NCI-H2081 treated with DMSO at 0.1 percent for 48 hours (cell line): Measurements from ENCODE around the gene SLC37A4.
"Not testable (repeated sequence)": the region's sequence is repeated elsewhere in the genome, so short reads cannot be mapped to it uniquely, and the experiment has no call there.

ENCODE experiments used
- DNase-seq: peaks from one replicate; lab custom pipeline; 2025; lab: John Stamatoyannopoulos, UW

The SLC37A4 gene

DNA sequence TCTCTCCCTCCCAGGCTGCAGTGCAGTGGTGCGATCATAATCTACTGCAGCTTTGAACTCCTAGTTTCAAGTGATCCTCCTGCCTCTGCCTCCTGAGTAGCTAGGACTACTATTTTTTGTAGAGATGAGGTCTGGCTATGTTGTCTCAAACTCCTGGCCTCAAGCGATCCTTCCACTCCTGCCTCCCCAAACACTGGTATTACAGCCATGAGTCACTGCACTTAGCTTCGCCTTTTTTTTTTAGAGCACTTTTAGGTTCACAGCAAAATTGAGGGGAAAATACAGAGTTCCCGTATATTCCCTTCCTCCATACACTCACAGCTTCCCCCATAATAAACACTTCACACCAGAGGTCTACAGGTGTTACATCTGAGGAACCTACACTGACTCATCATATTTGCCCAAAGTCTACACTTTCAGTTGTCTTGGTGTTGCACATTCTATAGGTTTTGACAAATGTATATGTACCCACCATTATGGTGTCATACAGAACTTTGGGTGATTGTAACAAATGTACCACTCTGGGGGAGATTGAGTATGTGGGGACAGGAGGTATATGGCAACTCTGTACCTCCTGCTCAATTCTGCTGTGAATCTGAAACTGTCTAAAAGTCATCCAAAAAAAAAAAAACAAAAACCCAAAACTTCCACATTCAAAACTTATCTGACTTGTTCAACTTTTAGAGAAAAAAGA is 11.3 kb upstream of the SLC37A4 start:
- no peak for DNase-seq

DNA sequence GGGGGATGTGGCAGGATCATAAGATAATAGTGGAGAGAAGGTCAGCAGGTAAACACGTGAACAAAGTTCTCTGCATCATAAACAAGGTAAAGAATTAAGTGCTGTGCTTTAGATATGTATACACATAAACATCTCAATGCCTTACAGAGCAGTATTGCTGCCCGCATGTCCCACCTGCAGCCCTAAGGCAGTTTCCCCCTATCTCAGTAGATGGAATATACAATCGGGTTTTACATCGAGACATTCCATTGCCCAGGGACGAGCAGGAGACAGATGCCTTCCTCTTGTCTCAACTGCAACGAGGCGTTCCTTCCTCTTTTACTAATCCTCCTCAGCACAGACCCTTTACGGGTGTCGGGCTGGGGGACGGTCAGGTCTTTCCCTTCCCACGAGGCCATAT is 8.8 kb upstream of the SLC37A4 start:
- DNase-seq, result not testable (repeated sequence)

DNA sequence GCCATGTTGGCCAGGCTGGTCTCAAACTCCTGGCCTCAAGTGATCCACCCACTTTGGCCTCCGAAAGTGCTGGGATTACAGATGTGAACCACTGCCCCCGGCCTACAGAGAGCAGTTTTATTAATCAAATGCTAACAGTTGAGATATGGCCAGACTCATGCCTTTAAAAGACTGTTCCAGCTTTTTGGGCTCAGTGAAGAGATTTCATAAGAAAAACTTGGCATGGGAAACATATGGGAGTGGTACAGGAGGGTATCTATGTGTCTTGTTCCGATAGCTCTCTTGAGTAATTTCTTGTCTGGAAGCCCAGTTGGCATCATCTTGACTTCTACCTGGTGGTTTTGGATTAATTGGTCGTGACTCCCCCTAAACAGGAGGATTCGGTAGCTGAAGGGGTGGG is 8.2 kb upstream of the SLC37A4 start:
- no peak for DNase-seq

DNA sequence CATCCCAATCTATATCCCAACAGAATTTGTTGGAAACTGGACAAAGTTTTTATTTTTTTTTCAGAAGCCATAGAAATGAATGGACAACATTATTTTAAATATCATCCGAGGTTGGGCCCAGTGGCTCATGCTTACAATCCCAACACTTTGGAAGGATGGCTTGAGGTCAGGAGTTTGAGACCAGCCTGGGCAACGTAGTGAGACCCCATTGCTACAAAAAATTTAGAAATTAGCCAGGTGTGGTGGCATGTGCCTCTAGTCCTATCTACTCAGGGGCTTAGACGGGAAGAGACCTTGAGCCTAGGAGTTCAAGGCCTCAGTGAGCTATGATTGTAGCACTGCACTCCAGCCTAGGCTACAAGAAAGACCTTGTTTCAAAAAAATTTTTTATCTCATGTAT is 4.1 kb upstream of the SLC37A4 start:
- no peak for DNase-seq

DNA sequence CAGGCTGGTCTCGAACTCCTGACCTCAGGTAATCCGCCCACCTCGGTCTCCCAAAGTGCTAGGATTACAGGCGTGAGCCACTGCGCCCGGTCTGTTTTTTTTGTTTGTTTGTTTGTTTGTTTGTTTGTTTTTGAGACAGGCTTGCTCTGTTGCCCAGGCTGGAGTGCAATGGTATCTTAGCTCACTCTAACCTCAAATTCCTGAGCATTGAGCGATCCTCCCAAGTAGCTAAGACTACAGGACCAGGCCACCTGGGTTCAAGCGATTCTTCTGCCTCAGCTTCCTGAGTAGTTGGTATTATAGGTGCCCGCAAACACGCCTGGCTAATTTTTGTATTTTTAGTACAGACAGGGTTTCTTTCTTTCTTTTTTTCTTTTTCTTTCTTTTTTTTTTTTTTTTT is 2.7 kb upstream of the SLC37A4 start:
- DNase-seq, result not testable (repeated sequence)

DNA sequence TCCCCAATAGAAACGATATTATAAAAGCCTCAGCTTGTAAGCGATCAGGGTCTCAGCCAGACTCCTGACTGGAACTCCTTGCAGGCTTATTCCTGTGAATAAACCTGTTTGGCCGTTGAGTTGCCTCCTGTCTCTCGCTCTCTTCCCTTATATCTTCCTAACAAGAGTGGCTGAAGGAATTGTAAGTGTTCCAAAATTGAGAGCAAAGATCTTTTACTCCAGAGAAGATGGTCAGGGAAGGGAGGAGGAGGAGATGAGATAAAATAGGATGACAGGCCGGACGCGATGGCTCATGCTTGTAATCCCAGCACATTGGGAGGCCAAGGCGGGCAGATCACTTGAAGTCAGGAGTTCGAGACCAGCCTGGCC is 1.2 kb upstream of the SLC37A4 start:
- no peak for DNase-seq

DNA sequence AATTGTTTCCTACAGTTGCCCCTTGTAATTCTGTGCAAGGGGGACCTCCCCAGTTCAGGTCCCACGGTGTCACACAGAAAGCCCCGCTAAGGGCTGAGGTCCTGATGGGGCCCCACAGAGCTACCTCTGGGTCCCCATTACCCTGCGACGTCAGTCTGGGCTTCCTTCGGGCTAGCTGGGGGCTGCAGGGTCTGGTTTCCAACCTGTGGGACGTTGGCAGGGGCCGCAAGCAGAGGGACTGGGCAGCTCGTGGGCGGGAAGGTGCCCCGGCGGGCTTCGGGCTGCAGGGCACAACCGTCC is 698 bp downstream of the SLC37A4 start:
- DNase-seq, result no peak

DNA sequence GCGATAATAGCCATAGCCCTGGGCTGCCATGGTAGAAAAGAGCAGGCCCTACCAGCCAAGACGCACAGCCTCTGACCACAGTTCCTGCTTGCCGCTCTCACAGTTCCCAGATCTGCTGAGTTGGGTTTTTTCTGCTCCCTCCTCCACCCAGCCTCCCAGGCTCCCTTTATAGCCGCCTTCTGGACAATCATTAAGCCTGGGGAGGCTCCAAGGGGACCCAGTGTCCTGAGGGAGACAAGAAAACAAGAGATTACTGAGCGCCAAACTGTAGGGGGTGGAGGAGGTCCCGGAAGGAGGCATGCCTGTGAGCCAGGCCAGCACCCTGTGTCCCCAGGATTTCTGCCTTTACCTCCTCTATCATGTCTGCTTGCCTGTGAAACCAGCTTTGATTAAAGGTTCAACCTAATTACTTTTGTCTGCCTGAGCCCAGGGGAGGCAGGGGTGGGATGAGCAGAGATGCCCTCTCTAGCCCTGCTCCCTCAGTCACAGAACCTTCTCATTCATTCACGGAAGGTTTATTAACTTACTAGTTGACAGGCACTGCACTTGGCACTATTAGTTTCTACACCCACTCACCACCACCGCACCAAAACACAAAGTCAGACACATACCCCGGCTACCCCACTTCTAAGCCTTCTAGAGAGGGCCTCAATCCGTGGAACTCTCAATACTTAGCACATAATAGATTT is 1.2 kb downstream of the SLC37A4 start:
- DNase-seq, result no peak

DNA sequence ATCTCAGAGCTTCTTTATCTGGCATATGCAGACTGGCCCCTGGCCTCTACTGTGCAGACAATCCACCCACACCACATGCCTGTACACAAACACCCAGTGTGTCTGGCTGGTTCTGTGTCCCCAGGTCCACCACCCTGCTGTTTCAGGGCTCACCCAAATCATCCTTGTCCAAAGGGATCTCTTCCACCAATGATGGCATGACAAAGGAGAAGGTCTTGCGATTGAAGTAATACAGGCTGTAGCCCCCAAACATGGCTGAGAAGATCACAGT is 1.7 kb downstream of the SLC37A4 start:
- no peak for DNase-seq

DNA sequence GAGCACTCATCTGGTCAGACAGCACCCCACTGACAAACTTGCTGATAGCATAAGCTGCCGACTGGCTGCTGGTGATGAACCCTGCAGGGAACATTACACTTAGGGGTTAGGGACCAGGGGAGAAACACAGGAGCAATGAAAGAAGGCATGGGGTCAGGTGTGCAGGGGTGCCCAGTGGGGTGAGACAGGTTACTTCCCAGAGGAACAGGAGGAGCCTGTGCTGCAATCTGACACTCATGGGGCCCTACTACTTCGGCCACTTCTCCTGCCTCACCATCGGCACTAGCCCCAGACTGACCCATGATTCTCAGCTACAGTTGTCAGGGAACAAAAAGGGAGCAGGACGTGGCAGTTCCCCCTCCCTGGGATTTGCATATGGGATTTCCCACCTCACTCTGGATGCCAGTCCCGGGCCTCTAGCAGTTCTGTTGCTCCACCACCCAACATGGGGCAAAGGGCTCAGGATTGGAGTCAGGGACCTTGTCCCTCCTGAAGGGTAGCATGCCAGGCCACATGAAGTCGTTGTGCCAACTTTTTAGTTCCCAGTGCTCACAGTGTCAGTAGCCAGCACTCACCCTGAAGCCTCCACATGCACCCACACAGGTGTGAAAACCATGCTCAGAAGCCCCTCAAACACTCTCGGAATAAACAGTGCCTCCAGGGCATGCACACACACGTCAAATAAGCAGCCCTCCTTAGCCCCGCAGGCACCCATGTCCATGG is 2.2 kb downstream of the SLC37A4 start:
- DNase-seq, result no peak

DNA sequence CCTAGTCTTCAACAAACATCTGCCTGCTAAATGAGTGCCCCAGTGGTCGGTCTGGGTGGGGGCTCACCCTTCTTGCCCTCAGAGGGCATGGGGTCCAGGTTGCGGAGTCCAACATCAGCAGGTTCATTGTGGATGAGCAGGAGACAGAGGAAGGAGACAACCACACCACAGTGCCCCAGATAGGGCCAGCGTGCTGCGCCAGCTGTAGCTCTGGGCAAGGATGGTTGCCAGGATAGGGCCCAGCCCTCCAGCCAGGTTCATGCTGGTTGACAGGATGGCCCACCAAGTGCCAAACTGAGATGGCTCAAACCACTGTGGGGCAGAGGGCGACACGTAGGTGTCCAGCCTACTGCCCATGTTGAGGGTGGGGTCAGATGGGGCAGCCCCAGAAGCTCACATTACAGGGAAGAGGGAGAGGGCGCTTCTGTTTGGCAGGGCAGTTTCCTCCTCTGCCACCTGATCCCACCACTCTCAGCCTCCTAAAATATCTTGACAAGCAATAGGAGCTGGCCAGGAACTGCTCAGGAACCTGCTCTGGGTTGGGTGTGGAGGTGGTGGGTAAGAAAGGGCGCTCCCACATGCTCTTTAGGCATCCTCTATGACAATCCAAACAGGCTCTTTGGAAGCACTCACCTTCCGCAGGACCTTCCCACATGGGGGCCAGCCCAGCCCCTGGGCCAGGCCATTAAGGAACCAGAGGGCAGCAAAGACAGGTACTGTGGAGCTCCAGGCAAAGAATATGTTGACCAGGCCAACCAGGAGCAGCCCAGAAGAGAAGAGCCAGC is 2.9 kb downstream of the SLC37A4 start:
- DNase-seq, result no peak

DNA sequence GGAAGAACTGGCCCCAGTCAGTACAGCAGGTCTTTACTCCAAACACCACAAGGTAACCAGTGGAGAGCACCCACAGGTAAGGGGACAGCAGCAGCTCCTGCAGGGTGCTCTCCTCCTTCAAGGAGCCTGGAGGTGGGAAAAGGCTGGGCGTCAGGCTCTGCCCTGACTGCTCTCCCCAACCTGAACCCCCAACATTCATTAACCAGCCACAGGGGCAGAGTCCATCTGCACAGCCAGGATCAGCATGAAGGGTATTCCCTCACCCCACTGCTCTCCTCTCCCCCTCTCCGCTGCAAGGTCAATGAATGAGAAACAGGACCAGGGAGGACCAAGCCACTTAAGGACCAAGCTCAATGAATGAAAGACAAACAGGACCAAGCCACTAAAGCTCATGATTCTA is 3.7 kb downstream of the SLC37A4 start:
- DNase-seq, result no peak

DNA sequence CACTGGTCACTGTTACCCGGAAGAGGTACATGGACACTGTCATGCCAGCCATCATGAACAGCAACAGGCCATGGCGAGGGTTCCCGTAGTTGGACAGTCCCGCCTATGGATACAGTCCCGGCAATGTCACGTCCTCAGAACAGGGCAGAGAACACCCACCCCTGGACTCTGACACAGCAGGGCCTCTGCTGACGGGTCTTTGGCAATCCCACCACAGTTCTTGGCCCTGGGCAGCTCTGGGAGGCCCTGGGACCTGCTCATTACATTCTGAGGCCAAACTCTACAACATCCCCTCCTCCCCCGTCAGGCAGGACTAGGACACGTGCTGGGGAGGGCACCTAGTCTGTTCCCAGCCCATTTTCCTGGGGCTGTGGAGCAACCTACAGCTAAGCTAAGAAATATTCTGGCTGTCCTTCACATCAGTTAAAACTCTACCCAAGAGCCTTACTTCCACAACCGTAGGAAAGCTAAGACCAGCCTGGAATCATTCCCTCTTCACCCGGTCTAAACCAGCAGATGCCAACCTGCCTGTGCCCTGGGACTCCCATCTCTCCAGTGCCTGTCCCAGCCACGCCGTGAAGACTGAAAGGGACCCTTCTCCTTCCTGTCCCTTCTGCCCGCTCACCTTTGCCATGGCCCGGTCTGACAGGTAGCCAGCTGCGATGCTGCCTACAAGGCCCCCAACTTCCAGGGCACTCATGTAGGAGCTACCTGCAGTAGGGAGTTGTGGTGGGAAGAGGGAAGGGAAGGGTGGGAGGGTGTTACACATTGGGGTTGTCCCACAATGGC is 4.5 kb downstream of the SLC37A4 start:
- no peak for DNase-seq

DNA sequence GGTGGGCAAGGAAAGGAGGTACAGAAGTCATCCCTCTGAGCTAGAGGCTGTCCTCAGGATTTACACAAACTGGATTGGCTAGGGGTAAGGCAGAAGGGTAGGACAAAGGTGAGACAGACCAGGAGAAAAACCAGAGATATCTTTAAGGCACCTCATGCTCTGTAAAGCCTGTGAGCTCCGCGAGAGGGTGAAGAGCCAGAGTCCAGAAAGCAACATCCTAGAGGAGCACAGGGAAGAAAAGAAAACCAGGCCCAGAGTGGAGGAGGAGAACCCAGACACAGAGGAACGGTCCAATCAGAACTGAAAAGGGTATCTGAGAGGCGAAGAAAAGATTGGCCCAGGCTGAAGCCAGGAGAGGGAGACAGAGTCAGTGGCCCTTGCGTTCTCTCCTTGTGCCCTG is 5.1 kb downstream of the SLC37A4 start:
- no peak for DNase-seq

DNA sequence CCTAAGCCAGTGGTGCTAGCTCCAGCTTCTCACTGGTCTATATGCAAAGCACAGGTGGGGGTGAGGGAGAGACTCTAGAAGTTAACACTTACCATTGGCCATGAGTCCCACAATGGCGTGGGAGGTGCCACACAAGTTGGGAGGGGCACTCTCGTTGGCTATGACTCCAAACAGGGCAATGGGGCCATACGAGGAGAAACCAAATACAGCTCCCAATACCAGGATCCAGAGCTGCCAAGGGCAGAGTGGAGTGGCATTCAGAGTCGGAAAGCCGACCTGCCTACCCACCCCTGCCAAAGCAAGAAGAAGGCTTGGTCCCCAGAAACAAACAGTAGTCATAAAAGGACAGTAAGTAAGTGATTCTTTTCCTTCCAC is 5.6 kb downstream of the SLC37A4 start:
- DNase-seq, result no peak

DNA sequence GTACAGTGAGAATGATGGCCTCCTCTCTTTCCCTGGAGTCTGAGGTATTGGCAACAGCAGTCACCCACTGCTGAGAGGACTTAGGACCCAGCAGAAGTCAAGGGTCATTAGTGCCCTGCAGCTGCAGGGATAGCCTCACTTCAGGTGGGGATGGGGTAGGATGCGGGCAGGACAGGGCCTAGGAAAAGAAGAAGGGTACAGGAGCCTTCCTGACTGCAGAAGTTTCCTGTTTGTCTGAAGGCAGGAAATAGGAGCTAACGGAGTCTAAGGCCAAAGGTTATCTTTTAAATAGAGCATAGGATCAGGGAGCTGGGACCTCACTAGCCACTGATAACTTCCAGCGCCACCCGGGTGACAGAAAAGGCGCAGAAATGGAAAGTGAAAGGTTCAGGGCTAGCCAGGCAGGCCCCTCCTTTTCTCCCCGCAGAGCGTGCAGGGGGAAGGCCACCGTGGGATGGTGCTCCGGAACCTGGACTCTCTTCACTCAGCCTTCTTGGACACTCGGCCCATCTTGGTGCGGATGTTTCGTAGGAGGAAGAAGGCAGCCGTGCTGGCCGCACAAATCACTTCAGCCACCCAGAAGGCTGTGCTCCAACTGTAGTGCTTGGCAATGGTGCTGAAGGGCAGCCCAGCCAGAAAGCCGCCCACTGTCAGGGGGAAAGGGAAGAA is 6.1 kb downstream of the SLC37A4 start:
- no peak for DNase-seq

DNA sequence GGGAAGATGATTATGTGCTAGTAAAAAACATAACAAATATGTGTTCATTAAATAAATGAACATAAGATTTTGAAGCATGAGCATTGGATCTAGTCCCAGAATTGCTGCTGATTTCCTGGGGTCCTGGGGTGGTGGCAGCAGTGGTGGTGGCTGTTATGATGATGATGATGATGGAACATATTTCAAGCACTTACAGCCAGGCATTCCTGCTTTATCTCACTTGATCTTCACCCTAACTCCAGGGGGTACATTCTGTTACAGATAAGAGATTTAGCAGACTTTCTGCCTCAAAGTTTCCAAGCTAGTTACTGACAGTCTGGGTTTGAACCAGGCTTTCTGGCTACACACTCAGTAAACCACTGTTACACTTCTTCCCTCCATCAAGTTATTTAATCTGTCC is 6.9 kb downstream of the SLC37A4 start:
- DNase-seq, result no peak

DNA sequence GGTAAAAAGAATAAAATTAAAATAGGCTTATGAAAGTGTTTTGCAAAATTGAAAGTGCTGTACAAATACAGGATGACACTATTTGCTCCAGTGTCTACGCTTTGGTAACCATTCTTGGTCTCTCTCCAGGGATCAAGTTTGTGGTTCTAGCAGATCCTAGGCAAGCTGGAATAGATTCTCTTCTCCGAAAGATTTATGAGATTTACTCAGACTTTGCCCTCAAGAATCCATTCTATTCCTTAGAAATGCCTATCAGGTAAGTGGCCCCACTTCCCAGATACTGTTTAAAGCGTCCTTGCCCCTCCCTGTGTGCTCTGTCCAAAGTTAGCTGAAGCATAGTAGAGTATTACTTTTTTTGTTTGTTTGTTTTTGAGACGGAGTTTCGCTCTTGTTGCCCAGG is 9.0 kb downstream of the SLC37A4 start:
- DNase-seq, result no peak

DNA sequence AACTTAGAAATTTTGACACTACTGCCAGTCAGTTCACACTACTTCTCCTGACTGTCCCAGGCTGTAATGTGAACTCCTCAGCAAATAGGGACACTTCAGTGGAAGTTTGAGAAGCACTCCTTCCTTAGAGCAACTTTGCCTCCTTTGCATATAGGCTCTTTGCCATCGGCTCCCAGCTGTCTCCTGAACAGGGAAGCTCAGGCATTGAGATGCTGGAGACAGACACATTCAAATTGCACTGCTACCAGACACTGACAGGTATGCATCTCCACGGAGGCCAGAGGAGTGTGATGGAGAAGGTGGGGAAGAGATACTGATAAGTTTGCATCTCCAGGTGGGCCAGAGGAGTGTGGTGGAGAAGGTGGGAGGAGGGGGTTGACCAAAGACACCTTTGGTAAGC is 10.7 kb downstream of the SLC37A4 start:
- no peak for DNase-seq

DNA sequence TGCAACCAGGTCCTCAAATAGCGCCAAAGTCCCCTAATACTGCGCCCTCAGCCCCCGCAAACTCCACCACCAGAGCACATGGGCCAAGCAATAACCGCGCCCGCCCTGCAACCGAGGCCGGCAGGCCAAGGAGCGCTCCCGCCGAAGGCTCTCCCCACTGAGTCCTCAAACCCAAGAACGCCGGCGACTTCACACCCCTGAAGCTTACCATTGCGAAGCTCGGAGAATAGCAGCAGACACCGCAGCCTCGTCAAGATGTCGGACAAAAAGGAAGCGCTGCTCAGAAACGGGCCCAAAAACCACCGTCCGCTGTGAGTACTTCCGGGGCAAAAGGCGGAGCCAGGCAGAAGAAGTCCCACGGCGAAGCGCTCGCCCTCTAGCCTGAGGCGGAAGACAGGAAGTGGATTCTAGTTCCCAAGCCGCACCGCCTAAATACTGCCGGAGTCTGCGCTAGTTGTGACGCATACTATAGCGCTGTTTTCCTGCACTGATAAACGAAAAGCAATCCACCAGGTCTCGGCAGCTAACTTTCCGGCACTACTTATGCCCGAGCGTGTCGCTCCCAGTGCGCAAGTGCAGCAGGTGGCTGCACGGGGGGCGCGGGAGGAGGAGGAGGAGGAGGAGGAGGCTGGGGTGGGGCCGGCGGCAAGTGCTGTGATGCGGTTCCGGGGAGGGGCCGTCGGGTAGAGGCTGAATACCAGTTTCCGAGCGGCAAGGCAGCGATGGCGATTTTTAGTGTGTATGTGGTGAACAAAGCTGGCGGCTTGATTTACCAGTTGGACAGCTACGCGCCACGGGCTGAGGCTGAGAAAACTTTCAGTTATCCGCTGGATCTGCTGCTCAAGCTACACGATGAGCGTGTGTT is 12.4 kb downstream of the SLC37A4 start, which contains the start of the genes RPS25 and TRAPPC4:
TSS of gene RPS25 (minus strand) at position 270 of the 865 bp plus-strand sequence. CDS start at position 211, 59 bp downstream.
TSS of gene TRAPPC4 (plus strand) at position 693 of the 865 bp plus-strand sequence. CDS start at position 723, 30 bp downstream.
- peak; percentile 92 for DNase-seq
